Nephron progenitor cell (in vitro differentiated cells): ENCODE results near the gene SSBP3.
"Not testable (repeated sequence)": the region's sequence is repeated elsewhere in the genome, so short reads cannot be mapped to it uniquely, and the experiment has no call there.

Experiments used
- DNase-seq: peaks from one replicate; pipeline ENCODE4 v3.0.0; 2021
- H3K27ac Mint-ChIP-seq: 2 replicates; pipeline ENCODE4 v1.8.0; 2021; ENCODE audit warnings: mild to moderate bottlenecking, moderate library complexity, mixed read lengths
- H3K27me3 Mint-ChIP-seq: 2 replicates; pipeline ENCODE4 v1.8.0; 2021; ENCODE audit warnings: mild to moderate bottlenecking, low read depth, mixed read lengths; ENCODE audit not compliant: poor library complexity
- H3K36me3 Mint-ChIP-seq: 2 replicates; pipeline ENCODE4 v1.8.0; 2021; ENCODE audit warnings: low read depth, mixed read lengths
- H3K4me1 Mint-ChIP-seq: 2 replicates; pipeline ENCODE4 v1.8.0; 2021; ENCODE audit warnings: mixed read lengths
- H3K4me3 Mint-ChIP-seq: 2 replicates; pipeline ENCODE4 v1.8.0; 2021; ENCODE audit warnings: mild to moderate bottlenecking, moderate library complexity, mixed read lengths
- H3K9me3 Mint-ChIP-seq: 2 replicates; pipeline ENCODE4 v1.8.0; 2021; ENCODE audit warnings: mild to moderate bottlenecking, moderate library complexity, mixed read lengths
- CTCF ChIP-seq: fragments of 200-600 bp; sonication (generic); IDR thresholded peaks from 2 replicates; pipeline ENCODE4 v1.5.0; 2021; ENCODE audit warnings: antibody characterized with exemption

SSBP3 gene

GRCh38 chr1:54220004-54220811, 186.0 kb downstream of the SSBP3 start:
- Mint-ChIP-seq H3K27me3 (peaks cover 6% of the 10 kb centered on the region), H3K27ac (peak overlapping the region; percentile 81), H3K4me3 (no peak overlapping the region), H3K36me3 (peaks cover 39% of the 10 kb centered on the region), H3K4me1 (peaks cover 38% of the 10 kb centered on the region), H3K9me3 (no peaks in the 10 kb centered on the region)
- no peak for TF ChIP-seq CTCF
- DNase-seq, result no peak

GRCh38 chr1:54219688-54220003, 186.5 kb downstream of the SSBP3 start:
- peaks cover 6% of the 10 kb centered on the region for H3K27me3 Mint-ChIP-seq
- TF ChIP-seq CTCF, result no peak
- H3K9me3 Mint-ChIP-seq, result no peaks in the 10 kb centered on the region
- no peak overlapping the region for H3K4me3 Mint-ChIP-seq
- H3K27ac Mint-ChIP-seq, result peak overlapping the region; percentile 81
- peaks cover 34% of the 10 kb centered on the region for H3K36me3 Mint-ChIP-seq
- no peak for DNase-seq
- peaks cover 33% of the 10 kb centered on the region for H3K4me1 Mint-ChIP-seq

DNA sequence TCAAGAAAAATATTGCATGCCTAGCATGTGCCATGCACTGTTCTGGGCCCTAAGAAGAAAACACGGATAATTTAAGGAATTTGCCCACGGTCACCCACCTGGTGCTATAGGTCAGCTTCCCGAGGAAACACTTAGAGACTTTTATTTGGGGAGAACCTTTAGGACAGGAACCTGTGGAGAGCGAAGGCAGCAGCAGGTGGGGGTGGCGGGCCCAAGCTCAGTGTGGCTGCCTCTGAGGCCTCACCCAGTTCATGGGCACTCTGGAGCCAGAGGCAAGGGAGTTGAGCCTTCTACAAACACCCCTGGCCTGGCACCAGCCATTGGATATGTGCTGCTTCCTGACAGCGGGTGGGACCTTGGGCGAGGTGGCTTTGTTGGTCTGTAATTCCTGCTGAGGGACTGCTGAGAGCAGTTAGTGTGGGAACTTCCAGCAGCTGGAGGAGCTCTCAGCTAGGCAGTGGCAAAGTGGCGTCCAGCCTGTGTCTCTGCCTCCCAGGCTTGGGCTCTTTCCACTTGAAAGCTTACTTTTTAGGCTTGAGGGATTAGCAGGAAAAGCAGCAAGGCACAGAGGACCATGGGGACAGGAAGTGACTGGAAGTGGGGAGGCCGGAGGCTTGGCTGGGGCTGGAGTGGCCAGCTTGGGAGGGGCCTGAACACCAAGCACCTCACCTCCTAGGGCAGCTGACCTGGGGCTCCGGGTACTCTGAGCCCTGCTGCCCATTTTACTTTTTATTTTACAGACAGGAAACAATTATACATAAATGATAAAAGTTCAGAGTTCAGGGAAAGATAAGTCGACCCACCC, 187.1 kb downstream of the SSBP3 start:
- Mint-ChIP-seq H3K27me3 (peaks cover 10% of the 10 kb centered on the region), H3K36me3 (peaks cover 37% of the 10 kb centered on the region), H3K27ac (peak overlapping the region; percentile 98), H3K9me3 (no peaks in the 10 kb centered on the region), H3K4me3 (no peak overlapping the region), H3K4me1 (peaks cover 28% of the 10 kb centered on the region)
- DNase-seq, result no peak
- no peak for TF ChIP-seq CTCF

DNA sequence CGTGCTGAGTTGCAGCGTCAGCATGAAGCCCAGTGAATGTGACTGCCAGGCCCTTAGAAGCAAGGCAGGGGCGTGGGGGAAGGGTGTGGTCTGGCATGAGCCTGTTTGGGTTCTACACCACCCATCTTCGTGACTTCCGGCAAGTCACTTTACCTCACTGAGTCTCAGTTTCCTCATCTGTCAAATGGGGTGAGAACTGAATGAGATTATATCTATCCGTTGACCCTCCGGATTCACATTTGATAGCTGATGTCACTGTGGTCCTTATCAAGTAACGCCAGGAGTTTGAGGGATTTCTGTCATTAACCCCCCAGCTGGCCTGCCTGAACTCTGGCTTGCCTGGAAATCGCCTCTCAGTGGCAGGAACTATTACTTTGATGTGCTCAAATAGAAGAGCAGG, 190.7 kb downstream of the SSBP3 start:
- Mint-ChIP-seq H3K27ac (no peak overlapping the region), H3K4me1 (peaks cover 15% of the 10 kb centered on the region), H3K27me3 (peaks cover 7% of the 10 kb centered on the region), H3K4me3 (no peak overlapping the region), H3K36me3 (peaks cover 59% of the 10 kb centered on the region), H3K9me3 (no peaks in the 10 kb centered on the region)
- DNase-seq, result no peak
- no peak for TF ChIP-seq CTCF

DNA sequence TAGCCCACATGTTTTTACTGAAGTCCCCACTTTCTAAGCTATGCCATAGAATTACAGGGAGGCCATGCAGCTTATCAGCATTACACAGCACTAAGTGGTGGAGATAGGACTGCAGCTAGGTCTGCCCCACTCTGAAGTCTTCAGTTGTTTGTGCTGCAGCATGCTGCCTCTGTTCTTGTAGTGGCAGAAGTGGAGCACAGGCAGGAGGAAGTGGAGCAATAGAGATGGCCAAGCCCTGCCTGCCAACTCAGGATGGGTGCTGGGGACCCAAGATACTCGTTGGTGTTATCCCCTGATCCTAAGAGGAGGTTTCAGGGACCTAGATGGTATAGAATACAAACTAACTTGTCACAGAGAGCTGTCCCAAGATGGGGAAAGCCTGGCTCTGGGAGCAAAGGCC, 193.3 kb downstream of the SSBP3 start:
- no peak overlapping the region for H3K27ac Mint-ChIP-seq
- H3K36me3 Mint-ChIP-seq, result peaks cover 74% of the 10 kb centered on the region
- no peak for TF ChIP-seq CTCF
- H3K4me3 Mint-ChIP-seq, result no peak overlapping the region
- no peak for DNase-seq
- H3K27me3 Mint-ChIP-seq, result peaks cover 7% of the 10 kb centered on the region
- no peaks in the 10 kb centered on the region for H3K9me3 Mint-ChIP-seq
- no peaks in the 10 kb centered on the region for H3K4me1 Mint-ChIP-seq

GRCh38 chr1:54207896-54208295, 198.3 kb downstream of the SSBP3 start:
- not testable (repeated sequence) for H3K4me1 Mint-ChIP-seq, H3K9me3 Mint-ChIP-seq, H3K27me3 Mint-ChIP-seq, H3K27ac Mint-ChIP-seq, H3K4me3 Mint-ChIP-seq, DNase-seq
- H3K36me3 Mint-ChIP-seq, result peaks cover 75% of the 10 kb centered on the region
